OCI-M1 (cell line): ENCODE measurements around the gene MAPT.
A peak's percentile ranks its signal among the peaks of the same experiment; 100 is the strongest.

ENCODE experiments used
- DNase-seq: peaks from one replicate; lab custom pipeline; 2025; lab: John Stamatoyannopoulos, UW

MAPT gene

DNA sequence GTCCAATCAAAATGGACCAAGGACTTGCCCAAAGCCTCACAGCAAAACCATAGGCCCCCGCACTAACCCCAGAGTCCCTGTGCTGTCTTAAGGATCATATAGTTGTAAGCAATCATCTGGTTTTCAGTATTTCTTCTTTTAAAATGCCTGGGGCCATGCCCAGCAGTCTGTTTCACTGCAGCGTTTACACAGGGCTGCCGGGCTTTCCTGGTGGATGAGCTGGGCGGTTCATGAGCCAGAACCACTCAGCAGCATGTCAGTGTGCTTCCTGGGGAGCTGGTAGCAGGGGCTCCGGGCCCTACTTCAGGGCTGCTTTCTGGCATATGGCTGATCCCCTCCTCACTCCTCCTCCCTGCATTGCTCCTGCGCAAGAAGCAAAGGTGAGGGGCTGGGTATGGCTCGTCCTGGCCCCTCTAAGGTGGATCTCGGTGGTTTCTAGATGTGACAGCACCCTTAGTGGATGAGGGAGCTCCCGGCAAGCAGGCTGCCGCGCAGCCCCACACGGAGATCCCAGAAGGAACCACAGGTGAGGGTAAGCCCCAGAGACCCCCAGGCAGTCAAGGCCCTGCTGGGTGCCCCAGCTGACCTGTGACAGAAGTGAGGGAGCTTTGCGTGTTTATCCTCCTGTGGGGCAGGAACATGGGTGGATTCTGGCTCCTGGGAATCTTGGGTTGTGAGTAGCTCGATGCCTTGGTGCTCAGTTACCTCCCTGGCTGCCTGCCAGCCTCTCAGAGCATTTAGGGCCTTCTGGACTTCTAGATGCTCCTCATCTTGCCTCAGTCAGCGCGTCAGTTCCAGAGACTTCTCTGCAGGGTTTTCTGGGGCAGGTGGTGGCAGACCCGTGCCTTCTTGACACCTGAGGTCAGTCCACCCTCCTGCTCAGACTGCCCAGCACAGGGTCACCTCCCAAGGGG is 79.8 kb downstream of the MAPT start:
- DNase-seq = no peak

DNA sequence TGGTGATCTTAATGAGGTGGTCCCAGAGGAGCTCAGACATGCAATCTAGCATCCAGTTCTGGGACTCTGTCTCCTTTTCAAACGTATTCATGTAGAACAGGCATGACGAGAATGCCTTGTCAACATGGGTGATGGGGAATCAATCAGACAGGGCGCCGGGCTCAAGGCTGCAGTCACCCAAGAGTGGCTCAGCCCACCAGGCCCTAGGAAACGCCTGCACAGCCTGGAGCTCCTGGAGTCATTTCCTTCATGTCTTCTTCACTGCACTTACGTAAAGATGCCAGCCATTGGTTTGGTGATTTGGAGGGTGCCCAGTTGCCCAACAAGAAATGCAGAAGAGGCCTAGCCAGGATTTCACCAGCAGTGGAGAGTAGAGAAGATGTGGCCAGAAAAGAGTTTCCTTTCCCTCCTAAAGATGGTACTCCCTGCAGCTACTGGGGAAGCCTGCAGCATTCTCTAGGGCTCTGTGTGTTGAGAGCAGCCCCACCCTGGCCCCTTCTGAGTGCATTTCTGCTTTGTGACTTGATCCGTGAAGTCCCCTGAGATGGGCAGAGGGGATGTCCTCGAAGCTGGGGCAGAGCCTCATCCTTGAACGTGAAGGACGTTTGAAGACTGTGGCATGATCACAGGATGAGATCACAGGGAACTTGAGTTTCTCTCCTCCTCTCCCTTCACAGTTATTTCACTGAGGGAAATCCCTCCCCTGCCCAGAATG is 80.7 kb downstream of the MAPT start:
- no peak for DNase-seq

DNA sequence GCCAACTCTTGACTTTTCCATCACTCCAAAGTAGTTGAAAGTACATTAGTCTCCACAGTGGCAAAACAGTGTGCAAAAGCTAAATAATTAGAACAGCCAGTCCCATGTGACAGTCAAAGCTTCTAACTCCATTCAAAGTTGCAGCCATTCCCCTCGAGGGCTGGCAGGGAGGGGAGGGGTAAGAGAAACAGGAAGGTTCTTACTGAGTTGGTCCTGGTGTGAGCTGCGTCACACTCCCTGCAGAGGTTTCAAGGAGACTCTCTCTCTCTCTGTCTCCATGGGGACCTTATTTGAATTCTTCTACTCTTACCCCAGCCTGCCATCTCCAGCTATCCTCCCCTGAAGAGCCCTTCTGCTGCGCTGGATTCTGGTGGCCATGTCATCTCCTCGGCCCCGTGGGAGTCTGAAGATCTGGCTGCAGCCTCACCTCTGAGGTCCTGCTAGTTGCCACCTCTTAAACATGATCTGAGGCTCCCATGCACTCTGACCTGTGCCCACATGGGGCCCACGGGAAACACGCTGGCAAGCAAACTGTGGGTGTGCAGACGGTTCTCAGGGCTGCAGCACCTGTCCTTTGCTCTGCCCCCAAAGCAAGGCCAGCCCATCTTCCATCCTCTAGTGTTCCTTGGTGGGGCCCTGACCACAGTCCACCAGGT is 81.4 kb downstream of the MAPT start:
- DNase-seq = no peak

DNA sequence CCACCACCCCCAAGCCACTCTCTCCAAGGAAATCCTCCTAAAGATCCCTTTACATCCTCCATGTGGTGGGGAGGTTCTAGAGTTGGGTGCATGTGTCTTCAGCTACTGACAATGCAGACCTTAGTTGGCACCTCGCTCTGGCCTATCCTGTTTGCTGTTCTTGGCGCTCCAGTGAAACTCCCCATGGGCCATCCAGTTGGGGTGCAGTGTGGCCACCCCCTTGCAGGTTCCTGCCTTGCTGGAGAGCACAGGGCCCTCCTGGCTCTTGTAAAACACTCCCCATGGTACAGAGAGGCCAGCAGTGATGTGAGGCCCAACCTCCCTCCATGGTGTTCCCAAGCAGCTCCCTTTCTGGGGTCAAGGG is 82.0 kb downstream of the MAPT start:
- no peak for DNase-seq

DNA sequence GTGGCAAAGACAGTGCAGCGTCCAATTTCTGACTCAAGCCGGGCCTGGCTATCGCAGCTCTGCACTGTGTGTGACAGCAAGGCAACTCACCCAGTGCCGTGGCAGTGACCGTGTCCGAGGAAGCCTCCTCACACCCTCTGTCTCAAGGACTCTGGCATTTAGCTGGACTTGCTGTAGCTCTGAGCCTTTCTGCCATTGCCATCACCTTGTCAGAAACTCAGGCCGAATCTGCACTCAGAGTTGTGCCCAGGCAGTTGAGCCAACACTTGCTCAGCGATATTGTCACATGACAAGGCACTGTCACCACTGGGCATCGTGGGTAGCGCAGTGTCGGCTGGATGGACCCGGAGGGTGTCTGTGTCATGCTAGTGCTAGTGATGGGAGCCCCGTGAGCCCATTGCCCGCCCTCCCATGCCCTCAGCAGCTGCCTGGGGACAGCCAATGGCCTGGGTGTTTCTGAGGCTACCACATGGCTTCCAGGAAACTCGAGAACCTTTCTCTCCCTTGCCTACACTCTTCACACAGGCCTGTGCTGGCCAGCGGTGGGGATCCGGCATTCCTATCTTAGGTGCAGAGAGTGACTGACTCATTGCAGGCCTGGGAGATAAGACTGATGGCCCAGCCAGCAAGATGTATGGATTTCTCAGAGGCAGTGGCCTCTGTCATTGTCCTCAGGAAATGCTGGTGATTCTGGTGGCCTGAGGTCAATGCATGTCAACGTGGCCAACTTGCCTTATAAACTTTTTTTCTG is 82.6 kb downstream of the MAPT start:
- peak; percentile 78 for DNase-seq

DNA sequence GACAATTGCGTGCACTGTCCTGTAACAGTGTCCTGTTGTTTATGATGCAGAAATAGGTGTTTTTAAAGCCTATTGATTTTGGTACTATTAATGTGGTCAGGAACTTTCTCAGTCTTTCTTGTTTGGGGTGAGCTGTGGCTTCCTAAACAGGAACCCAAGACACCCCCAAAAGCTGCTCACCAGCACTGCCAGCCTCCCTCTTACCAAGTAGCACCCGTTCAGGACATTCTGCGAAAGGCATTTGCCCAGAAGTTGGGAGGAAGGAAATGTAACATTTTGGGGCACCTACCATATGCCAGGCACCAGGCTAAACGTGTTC is 83.1 kb downstream of the MAPT start:
- DNase-seq = no peak

DNA sequence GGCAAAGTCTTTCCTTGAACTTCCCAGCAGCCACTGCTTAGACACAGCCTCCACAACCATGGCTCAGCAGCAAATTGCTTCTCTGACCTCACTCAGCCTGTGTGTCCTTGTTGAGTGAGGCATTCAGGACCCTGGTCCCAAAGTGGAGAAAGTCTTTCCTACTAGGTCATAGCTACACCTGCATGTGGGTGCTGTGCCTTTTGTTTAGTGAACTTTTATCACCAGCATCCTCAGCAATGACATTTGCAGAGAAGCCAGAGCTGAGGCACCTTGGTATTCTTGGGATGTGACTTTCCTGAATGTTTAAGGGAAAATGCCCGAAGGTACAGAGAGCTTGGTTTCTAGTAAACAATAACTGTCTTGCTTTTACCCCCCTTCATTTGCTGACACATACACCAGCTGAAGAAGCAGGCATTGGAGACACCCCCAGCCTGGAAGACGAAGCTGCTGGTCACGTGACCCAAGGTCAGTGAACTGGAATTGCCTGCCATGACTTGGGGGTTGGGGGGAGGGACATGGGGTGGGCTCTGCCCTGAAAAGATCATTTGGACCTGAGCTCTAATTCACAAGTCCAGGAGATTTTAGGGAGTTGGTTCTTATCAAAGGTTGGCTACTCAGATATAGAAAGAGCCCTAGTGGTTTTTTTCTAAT is 83.7 kb downstream of the MAPT start:
- DNase-seq = no peak

DNA sequence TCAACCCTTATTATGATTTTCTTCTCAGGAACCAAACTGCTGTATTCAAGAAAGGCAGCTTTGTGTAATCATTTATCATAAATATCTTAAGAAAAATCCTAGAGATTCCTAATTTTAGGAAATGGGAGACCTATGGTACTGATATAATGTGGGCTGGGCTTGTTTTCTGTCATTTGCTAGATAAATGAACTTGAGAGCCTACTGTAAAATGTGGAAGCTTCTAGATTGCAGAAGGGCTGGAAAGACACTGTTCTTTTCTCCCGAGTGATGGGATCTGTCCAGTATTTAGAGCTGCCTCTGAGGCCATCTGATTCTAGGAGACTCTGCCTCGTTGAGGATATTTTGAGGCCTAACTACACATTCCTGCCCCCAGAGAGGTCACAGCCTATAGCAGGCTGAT is 84.8 kb downstream of the MAPT start:
- no peak for DNase-seq

DNA sequence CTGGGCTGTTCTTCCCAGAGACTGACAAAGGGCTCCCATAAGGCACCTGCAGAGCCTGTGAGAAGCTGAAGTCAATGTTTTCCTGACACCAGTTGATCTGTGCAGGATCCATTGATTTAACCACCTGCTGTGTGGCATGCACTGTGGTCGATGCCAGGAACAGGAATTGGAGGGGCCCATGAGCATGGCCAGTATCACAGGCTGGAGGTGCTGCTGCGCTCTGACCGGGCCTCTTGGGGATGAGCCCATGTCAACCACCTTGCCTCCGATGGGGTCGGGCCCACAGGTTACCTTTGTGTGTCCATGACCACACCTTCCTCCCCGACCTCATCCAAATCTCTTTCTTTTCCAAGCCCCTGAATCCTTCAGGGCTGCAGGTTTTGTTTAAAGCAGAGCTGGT is 86.5 kb downstream of the MAPT start:
- DNase-seq = no peak

DNA sequence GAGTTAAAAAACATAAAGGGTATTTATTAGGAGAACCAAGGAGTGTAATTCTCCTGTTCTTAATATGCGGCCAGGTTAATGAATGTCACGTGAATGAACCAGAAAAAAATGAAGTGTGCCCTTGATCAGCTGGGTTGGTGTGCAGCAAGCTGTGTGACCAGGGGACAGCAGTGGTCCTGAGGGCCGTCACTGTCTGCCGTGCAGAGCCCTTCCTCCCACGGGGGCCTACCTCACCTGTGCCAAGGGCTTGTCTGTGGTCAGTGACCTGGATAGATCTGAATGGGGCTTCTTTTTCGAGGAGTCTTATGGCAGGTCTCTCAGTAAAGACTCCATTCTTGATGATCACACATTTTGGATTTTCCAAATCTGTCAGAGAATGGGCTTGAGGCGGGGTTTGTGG is 87.0 kb downstream of the MAPT start:
- no peak for DNase-seq

DNA sequence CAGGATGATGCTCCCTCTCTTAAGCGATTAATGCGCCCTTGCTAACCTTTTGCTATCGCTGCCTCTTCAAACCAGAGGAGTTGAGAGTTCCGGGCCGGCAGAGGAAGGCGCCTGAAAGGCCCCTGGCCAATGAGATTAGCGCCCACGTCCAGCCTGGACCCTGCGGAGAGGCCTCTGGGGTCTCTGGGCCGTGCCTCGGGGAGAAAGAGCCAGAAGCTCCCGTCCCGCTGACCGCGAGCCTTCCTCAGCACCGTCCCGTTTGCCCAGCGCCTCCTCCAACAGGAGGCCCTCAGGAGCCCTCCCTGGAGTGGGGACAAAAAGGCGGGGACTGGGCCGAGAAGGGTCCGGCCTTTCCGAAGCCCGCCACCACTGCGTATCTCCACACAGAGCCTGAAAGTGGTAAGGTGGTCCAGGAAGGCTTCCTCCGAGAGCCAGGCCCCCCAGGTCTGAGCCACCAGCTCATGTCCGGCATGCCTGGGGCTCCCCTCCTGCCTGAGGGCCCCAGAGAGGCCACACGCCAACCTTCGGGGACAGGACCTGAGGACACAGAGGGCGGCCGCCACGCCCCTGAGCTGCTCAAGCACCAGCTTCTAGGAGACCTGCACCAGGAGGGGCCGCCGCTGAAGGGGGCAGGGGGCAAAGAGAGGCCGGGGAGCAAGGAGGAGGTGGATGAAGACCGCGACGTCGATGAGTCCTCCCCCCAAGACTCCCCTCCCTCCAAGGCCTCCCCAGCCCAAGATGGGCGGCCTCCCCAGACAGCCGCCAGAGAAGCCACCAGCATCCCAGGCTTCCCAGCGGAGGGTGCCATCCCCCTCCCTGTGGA is 88.6 kb downstream of the MAPT start:
- DNase-seq = no peak

DNA sequence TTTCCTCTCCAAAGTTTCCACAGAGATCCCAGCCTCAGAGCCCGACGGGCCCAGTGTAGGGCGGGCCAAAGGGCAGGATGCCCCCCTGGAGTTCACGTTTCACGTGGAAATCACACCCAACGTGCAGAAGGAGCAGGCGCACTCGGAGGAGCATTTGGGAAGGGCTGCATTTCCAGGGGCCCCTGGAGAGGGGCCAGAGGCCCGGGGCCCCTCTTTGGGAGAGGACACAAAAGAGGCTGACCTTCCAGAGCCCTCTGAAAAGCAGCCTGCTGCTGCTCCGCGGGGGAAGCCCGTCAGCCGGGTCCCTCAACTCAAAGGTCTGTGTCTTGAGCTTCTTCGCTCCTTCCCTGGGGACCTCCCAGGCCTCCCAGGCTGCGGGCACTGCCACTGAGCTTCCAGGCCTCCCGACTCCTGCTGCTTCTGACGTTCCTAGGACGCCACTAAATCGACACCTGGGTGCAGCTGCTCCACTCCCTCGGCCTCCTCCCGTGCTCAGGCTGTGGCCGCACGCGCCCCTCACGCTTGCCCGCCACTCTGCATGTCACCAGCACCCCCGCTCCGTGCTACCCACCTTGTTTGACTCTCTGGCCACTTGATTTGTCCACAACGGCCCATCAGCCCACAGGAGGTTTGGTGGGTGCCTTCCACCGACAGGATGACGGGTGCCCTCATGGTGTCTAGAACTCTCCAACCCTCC is 89.4 kb downstream of the MAPT start:
- no peak for DNase-seq

DNA sequence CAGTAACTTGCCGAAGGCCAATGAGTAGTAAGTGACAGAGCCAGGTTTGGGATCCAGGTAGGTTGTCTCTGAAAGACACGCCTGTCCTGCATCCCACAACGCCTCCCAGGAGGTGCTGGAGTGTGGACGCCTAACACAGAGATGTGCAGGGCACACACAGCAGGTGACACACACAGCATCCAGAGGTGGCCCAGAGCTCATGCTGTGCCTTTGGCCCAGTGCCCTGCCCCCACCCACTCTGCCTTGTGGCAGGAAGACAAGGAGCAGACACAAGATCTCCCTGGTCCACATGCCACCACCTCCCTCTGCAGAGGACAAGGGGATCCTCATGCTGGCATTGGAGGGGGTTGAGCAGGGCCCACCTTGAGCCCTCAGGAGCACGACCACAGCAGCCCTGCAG is 90.0 kb downstream of the MAPT start:
- no peak for DNase-seq

DNA sequence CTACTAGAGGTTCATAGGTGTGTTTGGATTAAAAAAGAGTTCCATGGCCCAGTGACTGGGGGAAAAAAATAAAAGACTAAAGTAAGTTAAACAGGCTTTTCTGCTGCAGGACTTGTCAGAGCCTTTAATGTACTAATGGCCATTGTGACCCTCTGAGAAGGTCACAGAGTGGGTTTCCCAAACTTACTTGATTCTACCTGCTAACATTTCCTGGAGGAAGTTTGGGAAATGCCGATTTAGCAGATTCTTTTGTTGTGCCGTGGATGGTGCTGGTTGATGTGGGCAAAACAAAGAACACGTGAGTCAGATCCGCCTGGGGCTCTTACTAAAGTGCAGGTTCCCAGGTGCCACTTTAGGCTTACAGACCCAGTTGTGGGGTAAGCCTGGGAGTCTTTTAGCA is 91.1 kb downstream of the MAPT start:
- DNase-seq = no peak

DNA sequence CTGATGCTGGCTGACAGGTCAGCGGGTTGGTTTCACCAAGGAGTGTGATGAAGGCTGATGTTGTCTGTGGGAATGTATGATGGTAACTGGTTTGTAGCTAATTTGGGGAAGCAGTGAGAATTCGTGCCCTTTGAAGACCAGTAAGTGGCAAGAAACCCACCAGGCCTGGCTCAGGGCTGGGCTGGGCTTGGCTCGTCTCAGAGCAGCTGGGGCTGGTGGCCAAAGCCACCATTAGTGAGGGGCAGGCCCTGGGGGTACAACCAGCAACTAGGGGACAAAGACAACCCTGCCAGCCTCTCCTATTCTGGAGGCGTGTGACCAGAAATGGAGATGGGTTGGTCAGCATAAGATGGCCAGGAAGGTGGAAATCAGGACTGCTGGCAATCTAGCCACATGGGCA is 91.7 kb downstream of the MAPT start:
- DNase-seq = no peak

DNA sequence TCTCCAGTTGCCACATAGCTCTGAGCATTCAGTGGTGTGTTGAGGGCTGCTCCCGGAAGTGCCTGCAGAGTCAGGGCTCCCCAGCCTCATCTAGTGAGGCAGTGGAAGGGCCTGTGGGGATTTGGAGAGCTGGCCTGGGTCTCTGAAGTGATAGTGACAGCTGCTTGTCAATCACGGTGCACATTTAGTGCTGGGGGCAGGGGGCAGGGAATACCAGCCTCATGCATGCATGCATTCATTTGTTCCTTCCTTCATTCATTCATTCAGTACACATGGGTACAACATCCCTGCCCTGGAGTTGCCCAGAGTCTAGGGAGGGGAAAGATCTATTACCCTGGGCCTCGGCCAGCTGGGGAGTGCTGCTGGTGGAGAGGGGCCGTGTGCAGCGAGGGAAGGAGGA is 93.4 kb downstream of the MAPT start:
- DNase-seq = no peak

DNA sequence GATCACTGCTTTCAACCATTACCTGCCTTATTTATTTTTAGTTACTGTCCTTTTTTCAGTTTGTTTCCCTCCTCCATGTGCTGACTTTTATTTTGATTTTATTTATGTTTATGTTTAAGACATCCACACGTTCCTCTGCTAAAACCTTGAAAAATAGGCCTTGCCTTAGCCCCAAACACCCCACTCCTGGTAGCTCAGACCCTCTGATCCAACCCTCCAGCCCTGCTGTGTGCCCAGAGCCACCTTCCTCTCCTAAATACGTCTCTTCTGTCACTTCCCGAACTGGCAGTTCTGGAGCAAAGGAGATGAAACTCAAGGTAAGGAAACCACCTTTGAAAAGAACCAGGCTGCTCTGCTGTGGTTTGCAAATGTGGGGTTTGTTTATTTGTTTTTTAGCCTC is 95.4 kb downstream of the MAPT start:
- DNase-seq = no peak

DNA sequence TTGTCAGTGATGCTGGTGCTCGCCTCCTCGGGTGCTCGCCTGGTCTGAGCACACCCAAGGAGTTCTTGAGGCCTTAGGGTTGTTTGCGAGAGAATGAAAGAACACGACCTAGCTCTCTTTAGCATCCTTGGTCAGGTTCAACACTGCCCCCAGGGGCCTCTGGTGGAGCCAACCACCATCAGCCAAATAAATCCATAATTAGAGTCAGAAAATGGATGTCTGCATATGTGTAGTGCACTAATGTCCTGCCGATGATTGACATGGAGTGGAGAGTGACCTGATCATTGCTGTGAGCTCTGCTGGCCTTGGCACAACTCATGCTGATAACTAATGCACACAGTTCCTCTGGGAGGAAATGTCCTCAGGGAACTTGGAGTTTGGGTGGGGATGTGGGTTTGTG is 96.5 kb downstream of the MAPT start:
- peak; percentile 15 for DNase-seq

DNA sequence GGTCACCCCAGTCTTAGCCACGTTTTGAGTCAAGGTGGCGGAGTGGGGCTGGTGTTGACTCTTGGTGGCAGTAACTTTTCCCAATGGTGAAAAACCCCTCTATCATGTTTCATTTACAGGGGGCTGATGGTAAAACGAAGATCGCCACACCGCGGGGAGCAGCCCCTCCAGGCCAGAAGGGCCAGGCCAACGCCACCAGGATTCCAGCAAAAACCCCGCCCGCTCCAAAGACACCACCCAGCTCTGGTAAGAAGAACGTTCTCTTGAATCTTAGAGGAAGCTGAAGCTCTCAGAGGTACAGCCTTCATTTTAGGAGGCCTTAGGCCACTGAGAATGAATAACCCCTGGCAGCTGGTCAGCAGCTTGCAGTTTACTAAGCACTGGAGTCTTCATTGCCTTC is 97.0 kb downstream of the MAPT start:
- no peak for DNase-seq

DNA sequence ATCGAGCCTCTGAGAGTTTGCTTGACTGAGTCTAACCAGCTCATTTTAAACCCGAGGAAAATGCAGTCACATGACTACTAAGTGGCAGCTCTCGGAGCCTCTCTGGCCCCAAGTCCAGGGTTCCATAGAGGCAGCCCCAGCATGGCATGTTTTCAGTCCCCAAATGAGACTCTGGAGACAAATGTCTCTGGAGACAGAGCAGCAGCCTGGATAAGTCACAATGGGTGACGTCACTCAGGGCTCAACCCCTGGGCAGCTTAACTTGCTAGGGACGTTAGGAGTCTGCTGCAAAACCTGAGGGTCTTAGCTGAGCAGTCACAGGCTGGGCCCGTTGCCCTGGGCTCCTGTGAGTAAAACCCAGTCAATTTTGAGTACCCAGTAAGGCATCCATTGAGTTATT is 97.8 kb downstream of the MAPT start:
- no peak for DNase-seq

DNA sequence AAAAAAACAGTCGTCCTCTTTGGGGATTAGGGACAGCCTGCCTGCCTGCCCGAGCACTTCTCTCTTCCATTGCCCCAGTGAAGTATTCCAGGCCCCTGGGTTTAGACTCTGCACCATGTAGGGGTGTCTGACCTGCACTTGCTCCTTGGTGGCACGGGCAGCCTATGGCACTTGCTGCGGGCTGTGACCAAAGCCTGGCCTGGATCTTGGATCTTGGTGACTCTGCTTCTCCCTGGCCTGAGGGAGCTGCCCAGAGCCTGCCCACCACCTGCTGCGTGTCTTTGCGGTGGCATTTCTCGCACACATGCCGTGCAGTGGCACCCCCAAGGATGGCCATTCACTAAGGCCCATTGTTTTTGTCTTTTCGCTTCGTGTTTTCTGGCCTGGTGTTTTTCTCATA is 98.5 kb downstream of the MAPT start:
- DNase-seq = no peak
